ENCODE measurements around the gene FAM72D. TPM values are rescaled to one million over a fixed set of nuclear protein-coding genes. Genes with fewer than 3 reads are reported as not detected.
"Not testable (repeated sequence)": the region's sequence is repeated elsewhere in the genome, so short reads cannot be mapped to it uniquely, and the experiment has no call there.

The FAM72D gene
- total and polyA plus RNA-seq, 3 experiments from 2014 or later, result 9.4 to 9.6 TPM; not detected in 1

GRCh38 chr1:145063941-145064648 lies 31.7 kb upstream of the FAM72D start:
- H3K36me3 ChIP-seq (ENCODE audit: insufficient read depth, low read length); H3K4me3 ChIP-seq (ENCODE audit: low read length); POLR2A ChIA-PET; H3K9me3 ChIP-seq (ENCODE audit: low read length); H3K27me3 Mint-ChIP-seq; H3K36me3 Mint-ChIP-seq; H3K4me3 Mint-ChIP-seq; H3K27ac Mint-ChIP-seq; CTCF ChIA-PET; H3K4me1 ChIP-seq (ENCODE audit: insufficient read depth, low read length); H3K27me3 ChIP-seq (ENCODE audit: insufficient read depth, low read length, poor library complexity, severe bottlenecking); DNase-seq; H3K9me3 Mint-ChIP-seq; H3K27ac ChIP-seq (ENCODE audit: low read depth, low read length); H3K4me1 Mint-ChIP-seq: not testable (repeated sequence)

- H3K36me3 ChIP-seq (ENCODE audit: insufficient read depth, low read length); H3K27ac Mint-ChIP-seq; H3K27me3 Mint-ChIP-seq; H3K27ac ChIP-seq (ENCODE audit: low read depth, low read length); H3K4me3 Mint-ChIP-seq; H3K4me3 ChIP-seq (ENCODE audit: low read length); DNase-seq; POLR2A ChIA-PET; H3K27me3 ChIP-seq (ENCODE audit: insufficient read depth, low read length, poor library complexity, severe bottlenecking); H3K4me1 Mint-ChIP-seq; H3K9me3 ChIP-seq (ENCODE audit: low read length); H3K9me3 Mint-ChIP-seq; H3K4me1 ChIP-seq (ENCODE audit: insufficient read depth, low read length); CTCF ChIA-PET; H3K36me3 Mint-ChIP-seq: not testable (repeated sequence)
Observed at GRCh38 chr1:145065194-145065826, 30.5 kb upstream of the FAM72D start.

GRCh38 chr1:145066486-145066885 lies 29.3 kb upstream of the FAM72D start:
- H3K4me1 Mint-ChIP-seq; H3K36me3 Mint-ChIP-seq; H3K27me3 Mint-ChIP-seq; H3K4me3 Mint-ChIP-seq; H3K4me1 ChIP-seq (ENCODE audit: insufficient read depth, low read length); DNase-seq; CTCF ChIA-PET; H3K36me3 ChIP-seq (ENCODE audit: insufficient read depth, low read length); H3K4me3 ChIP-seq (ENCODE audit: low read length); H3K27me3 ChIP-seq (ENCODE audit: insufficient read depth, low read length, poor library complexity, severe bottlenecking); H3K27ac Mint-ChIP-seq; POLR2A ChIA-PET; H3K9me3 ChIP-seq (ENCODE audit: low read length); H3K9me3 Mint-ChIP-seq; H3K27ac ChIP-seq (ENCODE audit: low read depth, low read length): not testable (repeated sequence)

- H3K27ac ChIP-seq (ENCODE audit: low read depth, low read length); H3K4me3 Mint-ChIP-seq; H3K27me3 ChIP-seq (ENCODE audit: insufficient read depth, low read length, poor library complexity, severe bottlenecking); H3K4me1 Mint-ChIP-seq; H3K4me1 ChIP-seq (ENCODE audit: insufficient read depth, low read length); H3K9me3 ChIP-seq (ENCODE audit: low read length); H3K9me3 Mint-ChIP-seq; H3K36me3 ChIP-seq (ENCODE audit: insufficient read depth, low read length); H3K36me3 Mint-ChIP-seq; CTCF ChIA-PET; H3K4me3 ChIP-seq (ENCODE audit: low read length); DNase-seq; H3K27ac Mint-ChIP-seq; POLR2A ChIA-PET; H3K27me3 Mint-ChIP-seq: not testable (repeated sequence)
Observed at GRCh38 chr1:145071569-145071968, 24.2 kb upstream of the FAM72D start.

GRCh38 chr1:145074021-145074559 lies 21.7 kb upstream of the FAM72D start:
- H3K27ac Mint-ChIP-seq; H3K9me3 Mint-ChIP-seq; H3K4me1 ChIP-seq (ENCODE audit: insufficient read depth, low read length); H3K4me3 Mint-ChIP-seq; H3K4me3 ChIP-seq (ENCODE audit: low read length); DNase-seq; H3K27me3 ChIP-seq (ENCODE audit: insufficient read depth, low read length, poor library complexity, severe bottlenecking); H3K27ac ChIP-seq (ENCODE audit: low read depth, low read length); H3K4me1 Mint-ChIP-seq; H3K36me3 ChIP-seq (ENCODE audit: insufficient read depth, low read length); POLR2A ChIA-PET; H3K9me3 ChIP-seq (ENCODE audit: low read length); CTCF ChIA-PET; H3K27me3 Mint-ChIP-seq; H3K36me3 Mint-ChIP-seq: not testable (repeated sequence)

GRCh38 chr1:145076877-145077276 lies 18.9 kb upstream of the FAM72D start:
- H3K9me3 ChIP-seq (ENCODE audit: low read length); H3K4me3 ChIP-seq (ENCODE audit: low read length); DNase-seq; H3K27me3 Mint-ChIP-seq; H3K9me3 Mint-ChIP-seq; H3K36me3 ChIP-seq (ENCODE audit: insufficient read depth, low read length); H3K4me1 Mint-ChIP-seq; H3K4me3 Mint-ChIP-seq; H3K36me3 Mint-ChIP-seq; CTCF ChIA-PET; H3K27me3 ChIP-seq (ENCODE audit: insufficient read depth, low read length, poor library complexity, severe bottlenecking); H3K27ac Mint-ChIP-seq; H3K27ac ChIP-seq (ENCODE audit: low read depth, low read length); H3K4me1 ChIP-seq (ENCODE audit: insufficient read depth, low read length); POLR2A ChIA-PET: not testable (repeated sequence)

GRCh38 chr1:145077872-145078786 lies 17.6 kb upstream of the FAM72D start:
- DNase-seq; H3K27ac Mint-ChIP-seq; H3K9me3 ChIP-seq (ENCODE audit: low read length); H3K36me3 Mint-ChIP-seq; H3K4me1 Mint-ChIP-seq; H3K4me3 Mint-ChIP-seq; H3K27me3 ChIP-seq (ENCODE audit: insufficient read depth, low read length, poor library complexity, severe bottlenecking); H3K27ac ChIP-seq (ENCODE audit: low read depth, low read length); H3K27me3 Mint-ChIP-seq; H3K4me3 ChIP-seq (ENCODE audit: low read length); POLR2A ChIA-PET; CTCF ChIA-PET; H3K9me3 Mint-ChIP-seq; H3K36me3 ChIP-seq (ENCODE audit: insufficient read depth, low read length); H3K4me1 ChIP-seq (ENCODE audit: insufficient read depth, low read length): not testable (repeated sequence)

GRCh38 chr1:145078787-145079370 lies 16.9 kb upstream of the FAM72D start:
- H3K36me3 Mint-ChIP-seq; H3K27ac ChIP-seq (ENCODE audit: low read depth, low read length); H3K27me3 Mint-ChIP-seq; POLR2A ChIA-PET; H3K27me3 ChIP-seq (ENCODE audit: insufficient read depth, low read length, poor library complexity, severe bottlenecking); DNase-seq; H3K4me1 Mint-ChIP-seq; H3K4me3 ChIP-seq (ENCODE audit: low read length); H3K4me3 Mint-ChIP-seq; H3K36me3 ChIP-seq (ENCODE audit: insufficient read depth, low read length); H3K4me1 ChIP-seq (ENCODE audit: insufficient read depth, low read length); H3K27ac Mint-ChIP-seq; H3K9me3 Mint-ChIP-seq; H3K9me3 ChIP-seq (ENCODE audit: low read length); CTCF ChIA-PET: not testable (repeated sequence)
